Panc1 (cell line): ENCODE measurements around the gene TNPO3. TPM values are rescaled to one million over a fixed set of nuclear protein-coding genes. Genes with fewer than 3 reads are reported as not detected.
"Not testable (repeated sequence)": the region's sequence is repeated elsewhere in the genome, so short reads cannot be mapped to it uniquely, and the experiment has no call there.

Experiments used
- ATAC-seq: fragments of 200-7000 bp; cut with Tn5 transposase; 2 replicates; pipeline ENCODE4 v1.9.1; 2020; ENCODE audit warnings: mild to moderate bottlenecking, moderate library complexity
- BruUV-seq: library from RNA; stranded (reverse); fragments of 400-500 nt; replicated peaks from 2 replicates; lab custom pipeline; 2021; lab: Mats Ljungman, UMichigan
- CTCF ChIA-PET: fragments of 300-600 bp; sonication (Branson Sonifier 250); formaldehyde crosslinking; loops from one replicate; lab custom pipeline; 2022; ENCODE audit warnings: antibody characterized with exemption; lab: Charles Lee
- POLR2A ChIA-PET: fragments of 300-600 bp; sonication (Branson Sonifier 250); formaldehyde crosslinking; loops from one replicate; lab custom pipeline; 2022; ENCODE audit warnings: antibody characterized with exemption; lab: Charles Lee
- DNase-seq: peaks from one replicate; pipeline ENCODE4 v3.0.0-alpha.2; 2010; ENCODE audit warnings: low read depth, low spot score
- H3K27ac ChIP-seq: 2 replicates; pipeline ENCODE4 v1.5.1; 2011; ENCODE audit warnings: mild to moderate bottlenecking, low read length, inconsistent platforms
- H3K27me3 ChIP-seq: fragments of 200-500 bp; sonication (Bioruptor generic); 2 replicates; pipeline ENCODE4 v1.6.0; 2014; ENCODE audit warnings: low read length, inconsistent platforms; ENCODE audit not compliant: control insufficient read depth, insufficient read depth
- H3K36me3 ChIP-seq: fragments of 200-500 bp; sonication (Bioruptor generic); 2 replicates; pipeline ENCODE4 v1.5.1; 2014; ENCODE audit warnings: inconsistent platforms, mild to moderate bottlenecking, low read length, moderate library complexity; ENCODE audit not compliant: control insufficient read depth, insufficient read depth
- H3K4me1 ChIP-seq: 2 replicates; pipeline ENCODE4 v1.5.1; 2011; ENCODE audit warnings: inconsistent platforms, mild to moderate bottlenecking, low read length, moderate library complexity; ENCODE audit not compliant: control insufficient read depth, insufficient read depth
- H3K4me3 ChIP-seq, 2 experiments: 2 replicates each; pipeline ENCODE4 v1.5.1; 2011 to 2012; ENCODE audit warnings: low read depth in 2 of 2, low read length in 2 of 2, mild to moderate bottlenecking in 2 of 2, inconsistent platforms in 1 of 2, moderate library complexity in 1 of 2
- H3K9me3 ChIP-seq: fragments of 200-500 bp; sonication (Bioruptor generic); 2 replicates; pipeline ENCODE4 v1.5.1; 2014; ENCODE audit warnings: low read depth, mild to moderate bottlenecking, inconsistent platforms, low read length, moderate library complexity; ENCODE audit not compliant: control insufficient read depth, insufficient read depth
- POLR2AphosphoS5 ChIP-seq: IDR thresholded peaks from 2 replicates; pipeline ENCODE4 v1.6.1; 2012; ENCODE audit warnings: mild to moderate bottlenecking, low read depth, low read length, moderate library complexity
- SIN3A ChIP-seq: IDR thresholded peaks from 2 replicates; pipeline ENCODE4 v1.6.1; 2012; ENCODE audit warnings: low read depth, mild to moderate bottlenecking, low read length, moderate library complexity, borderline replicate concordance; ENCODE audit not compliant: insufficient read depth
- TCF7L2 ChIP-seq: IDR thresholded peaks from 2 replicates; pipeline ENCODE4 v1.6.1; 2011; ENCODE audit warnings: mild to moderate bottlenecking, low read depth, low read length, inconsistent platforms
- in situ Hi-C: cut with HindIII; loops from 2 replicates; pipeline ENCODE4 v1.10.0; 2016; ENCODE audit warnings: low sequenced_read_pairs, low pct_unique_long_range_greater_than_20kb
- intact Hi-C: fragments of 100-400 bp; cut with micrococcal nuclease; formaldehyde crosslinking; loops from one replicate; pipeline ENCODE4 v1.10.0; 2022; ENCODE audit not compliant: unreplicated experiment
- total RNA-seq: library from RNA; stranded (reverse); gene quantifications from one replicate; pipeline ENCODE4 v1.2.1, GENCODE V29; 2021; ENCODE audit not compliant: unreplicated experiment
- TF ChIP-seq, protein P1 (sequence below), 2 experiments: IDR thresholded peaks; 2 replicates each; pipeline ENCODE4 v1.6.1; 2011 to 2012; ENCODE audit warnings: low read depth in 2 of 2, control low read depth in 1 of 2, low read length in 1 of 2, mild to moderate bottlenecking in 1 of 2, moderate library complexity in 1 of 2; ENCODE audit not compliant: insufficient read depth in 1 of 2
- TF ChIP-seq, protein P2 (sequence below): fragments of 450-650 bp; IDR thresholded peaks from 2 replicates; pipeline ENCODE4 v1.5.1; 2017; ENCODE audit warnings: mild to moderate bottlenecking

TNPO3 gene
- total RNA-seq, 1 experiment from 2014 or later, result 71.8 TPM

DNA sequence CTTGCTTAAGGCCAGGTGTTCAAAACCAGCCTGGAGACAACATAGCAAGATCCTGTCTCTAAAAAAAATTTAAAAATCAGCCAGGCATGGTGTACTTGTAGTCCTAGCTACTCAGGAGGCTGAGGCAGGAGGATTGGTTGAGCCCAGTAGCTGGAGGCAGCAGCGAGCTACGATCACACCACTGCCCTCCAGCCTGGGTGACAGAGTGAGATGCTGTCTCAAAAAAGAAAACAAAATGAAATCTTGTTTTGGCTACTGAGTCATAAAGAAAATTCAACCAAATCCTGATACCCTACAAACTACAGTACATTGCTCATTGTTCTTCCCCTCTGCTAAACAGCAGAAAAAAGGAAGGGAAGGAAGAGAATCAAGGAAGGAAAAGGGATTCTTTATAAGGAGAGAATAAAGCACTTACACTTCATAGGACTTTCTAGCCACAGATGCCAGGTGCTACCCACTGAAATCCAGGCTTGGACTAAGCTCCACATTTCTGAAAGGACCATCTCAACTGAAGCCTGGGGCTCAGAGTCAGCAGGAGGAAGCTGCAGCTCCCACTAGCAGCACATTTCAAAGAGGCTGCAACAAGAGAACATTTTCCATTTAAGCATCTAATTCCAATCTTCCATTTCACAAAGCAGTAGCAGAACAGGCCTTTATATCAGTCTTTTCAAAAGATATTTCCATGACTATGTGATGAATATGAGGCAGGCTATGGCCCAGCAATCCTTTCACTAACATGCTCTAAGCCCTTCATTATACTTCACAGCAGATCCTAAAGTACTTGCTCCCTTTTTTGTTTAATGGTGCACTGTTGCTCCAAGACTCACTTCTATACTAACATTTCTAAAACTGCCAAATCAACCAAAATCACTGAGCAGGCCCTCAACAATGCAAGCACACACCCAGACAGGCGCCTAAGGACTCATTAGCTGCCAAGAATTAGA lies 13.5 kb downstream of the TNPO3 start:
- Histone ChIP-seq H3K27me3 (no peaks in the 10 kb centered on the region), H3K4me3 (no peak overlapping the region), H3K36me3 (no peaks in the 10 kb centered on the region; the same call in 1 of the 2 replicates), H3K9me3 (no peaks in the 10 kb centered on the region), H3K4me1 (peaks cover 3% of the 10 kb centered on the region; the same call in 1 of the 2 replicates), H3K27ac (no peak overlapping the region)
- DNase-seq (no peak), ATAC-seq (0 out of 2 replicates have a peak, but pooled peaks have one; percentile 56)
- in situ Hi-C loops, result no loop called here
- POLR2A ChIA-PET, result interaction anchor here (1.2 kb wide), 1 partner anchor 14 kb away, joined by 3 read pairs; the partner anchor contains the start of gene TNPO3
- TF ChIP-seq, protein P1, sequence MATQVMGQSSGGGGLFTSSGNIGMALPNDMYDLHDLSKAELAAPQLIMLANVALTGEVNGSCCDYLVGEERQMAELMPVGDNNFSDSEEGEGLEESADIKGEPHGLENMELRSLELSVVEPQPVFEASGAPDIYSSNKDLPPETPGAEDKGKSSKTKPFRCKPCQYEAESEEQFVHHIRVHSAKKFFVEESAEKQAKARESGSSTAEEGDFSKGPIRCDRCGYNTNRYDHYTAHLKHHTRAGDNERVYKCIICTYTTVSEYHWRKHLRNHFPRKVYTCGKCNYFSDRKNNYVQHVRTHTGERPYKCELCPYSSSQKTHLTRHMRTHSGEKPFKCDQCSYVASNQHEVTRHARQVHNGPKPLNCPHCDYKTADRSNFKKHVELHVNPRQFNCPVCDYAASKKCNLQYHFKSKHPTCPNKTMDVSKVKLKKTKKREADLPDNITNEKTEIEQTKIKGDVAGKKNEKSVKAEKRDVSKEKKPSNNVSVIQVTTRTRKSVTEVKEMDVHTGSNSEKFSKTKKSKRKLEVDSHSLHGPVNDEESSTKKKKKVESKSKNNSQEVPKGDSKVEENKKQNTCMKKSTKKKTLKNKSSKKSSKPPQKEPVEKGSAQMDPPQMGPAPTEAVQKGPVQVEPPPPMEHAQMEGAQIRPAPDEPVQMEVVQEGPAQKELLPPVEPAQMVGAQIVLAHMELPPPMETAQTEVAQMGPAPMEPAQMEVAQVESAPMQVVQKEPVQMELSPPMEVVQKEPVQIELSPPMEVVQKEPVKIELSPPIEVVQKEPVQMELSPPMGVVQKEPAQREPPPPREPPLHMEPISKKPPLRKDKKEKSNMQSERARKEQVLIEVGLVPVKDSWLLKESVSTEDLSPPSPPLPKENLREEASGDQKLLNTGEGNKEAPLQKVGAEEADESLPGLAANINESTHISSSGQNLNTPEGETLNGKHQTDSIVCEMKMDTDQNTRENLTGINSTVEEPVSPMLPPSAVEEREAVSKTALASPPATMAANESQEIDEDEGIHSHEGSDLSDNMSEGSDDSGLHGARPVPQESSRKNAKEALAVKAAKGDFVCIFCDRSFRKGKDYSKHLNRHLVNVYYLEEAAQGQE (IDR thresholded peaks at IDR 0.05; ENCODE audit: insufficient read depth in 1 of 2, low read depth in 2 of 2, low read length in 1 of 2), result no peak
- TF ChIP-seq POLR2AphosphoS5 (no peak), SIN3A (no peak), TCF7L2 (no peak)
- TF ChIP-seq, protein P2, sequence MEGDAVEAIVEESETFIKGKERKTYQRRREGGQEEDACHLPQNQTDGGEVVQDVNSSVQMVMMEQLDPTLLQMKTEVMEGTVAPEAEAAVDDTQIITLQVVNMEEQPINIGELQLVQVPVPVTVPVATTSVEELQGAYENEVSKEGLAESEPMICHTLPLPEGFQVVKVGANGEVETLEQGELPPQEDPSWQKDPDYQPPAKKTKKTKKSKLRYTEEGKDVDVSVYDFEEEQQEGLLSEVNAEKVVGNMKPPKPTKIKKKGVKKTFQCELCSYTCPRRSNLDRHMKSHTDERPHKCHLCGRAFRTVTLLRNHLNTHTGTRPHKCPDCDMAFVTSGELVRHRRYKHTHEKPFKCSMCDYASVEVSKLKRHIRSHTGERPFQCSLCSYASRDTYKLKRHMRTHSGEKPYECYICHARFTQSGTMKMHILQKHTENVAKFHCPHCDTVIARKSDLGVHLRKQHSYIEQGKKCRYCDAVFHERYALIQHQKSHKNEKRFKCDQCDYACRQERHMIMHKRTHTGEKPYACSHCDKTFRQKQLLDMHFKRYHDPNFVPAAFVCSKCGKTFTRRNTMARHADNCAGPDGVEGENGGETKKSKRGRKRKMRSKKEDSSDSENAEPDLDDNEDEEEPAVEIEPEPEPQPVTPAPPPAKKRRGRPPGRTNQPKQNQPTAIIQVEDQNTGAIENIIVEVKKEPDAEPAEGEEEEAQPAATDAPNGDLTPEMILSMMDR, result no peak
- CTCF ChIA-PET, result no interaction called here
- BruUV-seq, result no TSS peak
- intact Hi-C loops, result no loop called here

DNA sequence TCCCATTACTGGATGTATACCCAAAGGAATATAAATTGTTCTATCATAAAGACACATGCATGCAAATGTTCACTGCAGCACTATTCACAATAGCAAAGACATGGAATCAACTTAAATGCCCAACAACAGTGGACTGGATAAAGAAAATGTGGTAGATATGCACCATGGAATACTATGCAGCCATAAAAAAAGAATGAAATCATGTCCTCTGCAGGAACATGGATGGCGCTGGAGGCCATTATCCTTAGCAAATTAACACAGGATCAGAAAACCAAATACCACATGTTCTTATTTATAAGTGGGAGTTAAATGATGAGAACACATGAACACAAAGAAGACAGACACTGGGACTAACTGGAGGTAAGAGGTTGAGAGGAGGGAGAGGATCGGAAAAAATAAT lies 16.4 kb downstream of the TNPO3 start:
- H3K27me3 ChIP-seq, H3K9me3 ChIP-seq, H3K4me3 ChIP-seq, intact Hi-C loops, BruUV-seq, H3K36me3 ChIP-seq, ATAC-seq, in situ Hi-C loops, CTCF ChIA-PET, H3K27ac ChIP-seq, H3K4me1 ChIP-seq, DNase-seq: not testable (repeated sequence)
- POLR2A ChIA-PET, result interaction anchor here (0.7 kb wide), 1 partner anchor 78 kb away, joined by 3 read pairs; no protein-coding TSS in a partner anchor
